Measurements from ENCODE around the gene GYS1.

The GYS1 gene

GRCh38 chr19:48962849-48963165 lies 30.3 kb downstream of the GYS1 start:
- no peak for DNase-seq

GRCh38 chr19:48962029-48962848 lies 30.9 kb downstream of the GYS1 start:
- DNase-seq = peak; percentile 80

GRCh38 chr19:48961673-48962028 lies 31.5 kb downstream of the GYS1 start:
- DNase-seq = peak; percentile 64

DNA sequence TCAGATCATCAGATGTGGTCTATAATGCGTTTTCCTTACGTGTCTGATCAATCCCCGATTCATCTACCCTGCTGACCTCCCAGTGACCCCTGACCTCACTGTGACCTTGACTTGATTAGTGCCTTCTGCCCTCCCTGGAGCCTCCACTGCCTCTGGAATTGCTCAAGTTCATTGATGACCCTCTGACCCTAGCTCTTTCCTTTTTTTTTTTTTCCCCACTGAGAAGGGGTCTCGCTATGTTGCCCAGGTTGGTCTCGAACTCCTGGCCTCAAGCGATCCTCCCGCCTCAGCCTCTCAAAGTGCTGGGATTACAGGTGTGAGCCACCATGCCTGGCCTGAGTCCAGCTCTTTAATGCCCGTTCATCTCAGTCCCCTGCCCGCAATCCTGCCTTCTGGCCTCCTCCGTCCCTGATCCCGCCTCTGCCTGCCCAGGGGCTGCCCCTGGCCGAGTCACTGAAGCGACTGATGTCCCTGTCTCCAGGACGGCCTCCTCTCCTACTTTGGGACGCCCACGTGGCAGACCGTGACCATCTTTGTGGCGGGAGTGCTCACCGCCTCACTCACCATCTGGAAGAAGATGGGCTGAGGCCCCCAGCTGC lies 32.0 kb downstream of the GYS1 start:
- peak; percentile 67 for DNase-seq

DNA sequence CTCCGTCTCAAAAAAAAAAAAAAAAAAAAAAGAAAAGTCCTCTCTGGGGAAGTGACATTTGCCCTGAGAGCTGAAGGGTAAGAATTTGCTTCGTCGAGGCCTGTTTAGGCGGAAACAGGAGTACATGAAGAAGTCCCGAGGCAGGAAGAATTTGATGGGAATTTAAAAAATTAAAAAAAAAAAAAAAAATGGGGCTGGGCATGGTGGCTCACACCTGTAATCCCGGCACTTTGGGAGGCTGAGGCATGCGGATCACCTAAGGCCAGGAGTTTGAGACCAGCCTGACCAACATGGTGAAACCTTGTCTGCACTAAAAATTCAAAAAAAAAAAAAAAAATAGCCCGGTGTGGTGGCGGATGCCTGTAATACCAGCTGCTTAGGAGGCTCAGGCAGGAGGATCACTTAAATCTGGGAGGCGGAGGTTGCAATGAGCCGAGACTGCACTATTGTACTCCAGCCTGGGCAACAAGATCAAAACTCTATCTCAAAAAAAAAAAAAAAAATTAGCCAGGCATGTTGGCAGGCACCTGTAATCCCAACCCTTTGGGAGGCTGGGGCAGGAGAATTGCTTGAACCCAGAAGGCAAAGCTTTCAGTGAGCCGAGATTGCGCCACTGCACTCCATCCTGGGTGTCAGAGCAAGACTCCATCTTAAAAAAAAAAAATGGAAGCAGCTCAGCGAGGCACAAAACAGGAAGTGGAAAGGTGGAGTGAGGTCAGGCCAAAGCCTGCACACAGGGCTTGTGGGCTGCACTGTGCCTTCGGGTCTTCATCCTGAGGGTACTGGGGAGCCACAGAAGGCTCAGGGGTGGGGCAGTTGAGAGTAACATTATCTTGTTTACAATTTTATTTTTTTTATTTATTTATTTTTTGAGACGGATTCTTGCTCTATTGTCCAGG lies 33.5 kb downstream of the GYS1 start:
- DNase-seq = no peak

DNA sequence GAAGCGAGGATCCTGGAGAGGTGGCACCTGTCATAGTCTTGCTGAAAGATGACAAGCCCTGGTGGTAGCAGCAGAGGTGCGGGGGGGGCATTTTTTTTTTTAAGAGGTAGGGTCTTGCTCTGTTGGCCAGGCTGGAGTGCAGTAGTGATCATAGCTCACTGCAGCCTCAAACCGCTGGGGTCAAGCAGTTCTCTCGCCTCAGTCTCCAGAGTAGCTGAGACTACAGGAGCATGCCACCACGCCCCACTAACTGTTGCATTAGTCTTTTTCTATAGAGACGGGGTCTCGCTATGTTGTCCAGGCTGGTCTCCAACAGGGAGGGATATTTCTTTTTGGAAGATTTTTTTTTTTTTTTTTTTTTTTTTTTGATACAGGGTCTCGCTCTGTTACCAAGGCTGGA lies 35.1 kb downstream of the GYS1 start:
- DNase-seq = no peak

- no peak for DNase-seq
Measured at GRCh38 chr19:48955308-48955958, 37.7 kb downstream of the GYS1 start.

GRCh38 chr19:48954595-48955307 lies 38.4 kb downstream of the GYS1 start, which contains the start of gene BAX:
TSS of gene BAX (plus strand) at chr19:48954875. CDS start at chr19:48954929, 54 bp downstream.
- DNase-seq = peak; percentile 98

GRCh38 chr19:48953990-48954594 lies 39.0 kb downstream of the GYS1 start:
- no peak for DNase-seq

DNA sequence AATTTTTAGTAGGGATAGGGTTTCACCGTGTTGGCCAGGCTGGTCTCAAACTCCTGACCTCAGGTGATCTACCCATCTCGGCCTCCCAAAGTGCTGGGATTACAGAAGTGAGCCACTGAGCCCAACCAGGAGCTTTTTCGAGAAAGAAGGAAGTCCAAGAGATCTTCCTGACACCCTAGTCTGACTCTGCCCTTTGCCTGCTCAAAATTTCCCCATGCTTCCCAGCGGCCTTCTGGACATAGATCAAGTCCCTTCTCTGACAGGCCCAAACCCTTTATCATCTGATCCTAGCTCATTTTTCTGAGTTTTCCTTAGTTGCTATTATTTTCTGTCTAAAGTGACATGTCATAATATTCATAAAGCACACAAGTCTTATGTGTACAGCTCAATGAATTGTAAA lies 40.0 kb downstream of the GYS1 start:
- DNase-seq = no peak

- no peak for DNase-seq
Measured at GRCh38 chr19:48950830-48951519, 42.1 kb downstream of the GYS1 start.

DNA sequence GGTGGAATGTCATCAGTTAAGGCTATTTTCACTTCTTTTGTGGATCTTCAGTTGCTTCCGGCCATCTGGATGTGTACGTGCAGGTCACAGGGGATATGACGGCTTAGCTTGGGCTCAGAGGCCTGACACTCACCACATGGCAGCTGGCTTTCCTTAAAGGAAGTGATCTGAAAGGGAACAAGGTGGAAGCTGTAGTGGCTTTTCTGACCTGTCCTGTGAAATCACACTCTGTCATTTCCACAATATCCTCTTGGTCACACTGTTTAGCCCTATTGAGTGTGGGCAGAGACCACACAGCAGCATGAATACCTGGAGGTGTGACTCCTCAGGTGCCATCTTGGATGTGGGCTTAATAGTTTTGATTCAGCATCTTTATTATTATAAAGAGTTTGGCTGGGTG lies 43.0 kb downstream of the GYS1 start:
- no peak for DNase-seq

- no peak for DNase-seq
Measured at GRCh38 chr19:48947258-48947542, 45.9 kb downstream of the GYS1 start.

- DNase-seq = no peak
Measured at GRCh38 chr19:48946463-48947257, 46.4 kb downstream of the GYS1 start.

GRCh38 chr19:48945817-48946216 lies 47.3 kb downstream of the GYS1 start:
- DNase-seq = no peak

GRCh38 chr19:48945415-48945814 lies 47.7 kb downstream of the GYS1 start:
- DNase-seq = peak; percentile 60

DNA sequence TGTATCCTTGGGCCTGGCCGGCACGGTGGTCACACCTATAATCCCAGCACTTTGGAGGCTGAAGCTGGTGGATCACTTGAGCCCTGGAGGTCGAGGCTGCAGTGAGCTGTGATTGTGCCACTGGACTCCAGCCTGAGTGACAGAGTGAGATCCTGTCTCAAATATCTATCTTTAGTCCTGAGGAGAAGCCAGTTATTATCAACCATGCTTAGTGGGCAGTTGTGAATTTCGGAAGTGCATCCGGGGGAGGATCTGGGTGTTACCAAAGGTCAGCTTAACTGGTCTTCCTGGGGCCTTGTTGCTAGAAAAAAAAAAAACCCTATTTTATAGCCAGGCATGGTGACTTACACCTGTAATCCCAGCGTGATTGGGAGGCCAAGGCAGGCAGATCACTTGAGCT lies 50.0 kb downstream of the GYS1 start:
- no peak for DNase-seq

DNA sequence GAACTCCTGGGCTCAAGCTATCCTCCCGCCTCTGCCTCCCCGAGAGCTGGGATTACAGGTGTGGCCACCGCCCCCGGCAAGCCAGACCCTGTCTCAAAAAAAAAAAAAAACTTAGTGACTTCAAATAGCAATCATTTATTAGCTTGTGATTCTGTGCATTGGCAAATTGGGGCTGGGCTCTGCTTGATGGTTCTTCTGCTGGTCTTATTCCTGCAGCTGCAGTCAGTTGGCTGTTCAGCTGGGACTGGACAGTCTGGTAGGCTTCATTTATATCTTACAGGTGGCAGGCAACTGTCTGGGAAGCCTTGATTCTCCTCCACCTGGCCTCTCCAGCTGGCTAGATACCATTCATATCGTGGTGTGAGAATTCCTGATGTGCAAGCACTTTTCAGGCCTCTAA lies 52.2 kb downstream of the GYS1 start:
- DNase-seq = no peak

DNA sequence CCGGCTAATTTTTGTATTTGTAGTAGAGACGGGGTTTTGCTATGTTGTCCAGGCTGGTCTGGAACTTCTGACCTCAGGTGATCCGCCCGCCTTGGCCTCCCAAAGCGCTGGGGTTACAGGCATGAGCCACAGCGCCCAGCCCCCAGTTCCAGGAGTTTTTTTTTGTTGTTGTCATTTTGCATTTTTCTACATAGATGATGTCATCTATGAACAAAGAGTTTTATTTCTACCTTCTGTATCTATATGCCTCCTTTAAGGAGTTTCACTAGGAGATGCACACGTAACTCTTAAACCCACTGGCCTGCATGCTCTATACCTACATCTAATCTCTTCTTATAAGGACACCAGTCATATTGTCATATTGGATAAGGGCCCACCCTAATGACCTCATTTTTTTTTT lies 54.9 kb downstream of the GYS1 start:
- no peak for DNase-seq

GRCh38 chr19:48935864-48936263 lies 57.2 kb downstream of the GYS1 start:
- no peak for DNase-seq

DNA sequence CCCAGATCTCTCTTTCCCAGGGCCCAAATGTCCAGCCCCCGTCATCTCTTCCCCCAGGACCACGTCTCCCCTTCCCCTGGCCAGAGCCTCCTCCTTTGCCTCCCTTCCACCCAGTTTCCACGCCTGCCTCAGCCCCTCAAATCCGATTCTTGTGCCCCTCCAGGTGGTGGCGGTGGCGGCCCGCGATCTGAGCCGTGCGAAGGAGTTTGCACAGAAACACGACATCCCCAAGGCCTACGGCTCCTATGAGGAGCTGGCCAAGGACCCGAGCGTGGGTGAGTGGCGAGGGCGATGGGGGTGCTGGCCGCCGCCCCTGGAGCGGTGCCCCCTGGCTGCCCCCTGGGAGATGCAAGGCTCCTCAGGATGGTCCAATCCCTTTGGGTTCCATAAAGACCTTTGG lies 58.3 kb downstream of the GYS1 start:
- DNase-seq = no peak
